Glomerular visceral epithelial cell (primary cell): ENCODE data around the gene ERMARD.

ENCODE experiments used
- DNase-seq: peaks from one replicate; pipeline ENCODE4 v3.0.0-alpha.2; 2016; ENCODE audit errors: extremely low spot score

Gene ERMARD

GRCh38 chr6:169825558-169826225 lies 74.3 kb downstream of the ERMARD start:
- DNase-seq, result no peak

GRCh38 chr6:169826697-169827096 lies 75.3 kb downstream of the ERMARD start:
- DNase-seq, result no peak

DNA sequence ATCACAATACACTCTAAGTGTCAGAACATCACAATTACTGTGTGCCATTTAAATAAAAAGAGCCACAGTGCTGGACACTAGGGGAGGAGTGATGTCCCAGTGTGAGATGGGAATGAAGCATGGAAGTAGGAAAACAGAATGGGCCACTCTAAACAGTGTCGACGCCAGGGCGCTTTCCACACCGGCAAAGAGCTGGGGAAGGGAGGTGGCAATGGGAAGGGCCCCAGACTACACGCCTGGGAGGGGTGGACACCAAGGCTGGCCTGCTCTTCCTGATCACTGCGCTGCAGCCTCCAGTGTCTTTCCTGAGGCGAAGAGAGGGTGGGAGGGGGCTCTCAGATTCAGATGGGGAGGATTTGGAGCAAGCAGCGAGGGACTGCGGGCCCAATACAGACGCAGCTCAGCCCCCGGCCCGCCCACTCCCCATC lies 75.9 kb downstream of the ERMARD start:
- no peak for DNase-seq

GRCh38 chr6:169828176-169828575 lies 76.8 kb downstream of the ERMARD start:
- DNase-seq, result no peak

- no peak for DNase-seq
Observed at GRCh38 chr6:169829786-169830185, 78.4 kb downstream of the ERMARD start.

- no peak for DNase-seq
Observed at GRCh38 chr6:169830876-169831275, 79.5 kb downstream of the ERMARD start.
